SH-SY5Y (cell line): ENCODE data around the gene KRTAP12-2.

Experiments
- GATA2 ChIP-seq: IDR thresholded peaks from 2 replicates; pipeline ENCODE4 v1.6.1; 2011; ENCODE audit warnings: mild to moderate bottlenecking, low read depth, low read length
- GATA3 ChIP-seq: IDR thresholded peaks from 2 replicates; pipeline ENCODE4 v1.6.1; 2011; ENCODE audit warnings: low read depth, mild to moderate bottlenecking, low read length, moderate library complexity

Gene KRTAP12-2

GRCh38 chr21:44682580-44683151 is 15.9 kb upstream of the KRTAP12-2 start:
- TF ChIP-seq GATA2, result no peak
- TF ChIP-seq GATA3, result no peak

GRCh38 chr21:44681861-44682579 is 15.3 kb upstream of the KRTAP12-2 start, which contains the start of gene KRTAP12-1:
Gene KRTAP12-1, minus strand, starts transcription at chr21:44682163. Its CDS starts 40 bp downstream, at chr21:44682123.
- no peak for TF ChIP-seq GATA3
- TF ChIP-seq GATA2, result no peak

- TF ChIP-seq GATA3 (no peak), GATA2 (no peak)
These were observed 14.4 kb upstream of the KRTAP12-2 start for GRCh38 chr21:44681152-44681551.

GRCh38 chr21:44677881-44678280 is 11.2 kb upstream of the KRTAP12-2 start:
- no peak for TF ChIP-seq GATA2
- no peak for TF ChIP-seq GATA3

DNA sequence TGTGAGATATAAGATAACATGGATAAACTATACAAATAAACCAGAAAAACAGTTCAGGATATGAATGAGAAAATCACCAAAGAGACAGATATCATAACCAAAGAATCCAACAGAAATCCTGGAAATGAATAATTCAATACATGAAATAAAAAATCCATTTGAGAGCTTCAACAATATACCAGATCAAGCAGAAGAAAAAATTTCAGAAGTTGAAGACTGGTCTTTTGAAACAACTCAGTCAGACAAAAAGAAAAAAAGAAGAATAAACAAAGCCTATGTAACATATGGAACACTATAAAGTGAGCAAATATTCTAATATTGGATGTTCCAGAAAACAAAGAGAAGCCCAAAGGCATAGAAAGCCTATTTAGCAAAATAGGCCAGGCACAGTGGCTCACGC is 5.2 kb upstream of the KRTAP12-2 start:
- TF ChIP-seq GATA3 (no peak), GATA2 (no peak)

- TF ChIP-seq GATA2 (no peak), GATA3 (no peak)
These were observed 4.1 kb upstream of the KRTAP12-2 start for GRCh38 chr21:44670642-44671432.

DNA sequence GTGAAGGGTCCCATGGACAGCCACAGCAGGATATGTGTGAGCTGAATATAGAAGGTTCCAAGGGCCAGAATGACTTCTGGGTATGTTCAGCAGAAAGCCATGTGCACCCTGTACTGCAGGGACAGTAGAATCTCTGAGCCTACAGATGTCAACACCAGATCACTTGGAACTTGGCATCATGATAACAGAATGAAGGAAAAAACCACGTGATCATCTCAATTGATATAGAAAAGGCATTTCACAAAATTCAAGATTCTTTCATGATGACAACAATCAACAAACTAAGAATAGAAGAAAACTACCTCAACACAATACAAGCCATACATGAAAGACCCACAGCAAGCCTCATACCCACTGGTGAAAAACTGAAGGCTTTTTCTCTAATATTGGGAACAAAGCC is 885 bp upstream of the KRTAP12-2 start:
- TF ChIP-seq GATA3 (no peak), GATA2 (no peak)

GRCh38 chr21:44664691-44665090 is 2.0 kb downstream of the KRTAP12-2 start:
- TF ChIP-seq GATA3, result no peak
- TF ChIP-seq GATA2, result no peak

GRCh38 chr21:44658913-44659595 is 7.7 kb downstream of the KRTAP12-2 start:
- TF ChIP-seq GATA3, result no peak
- TF ChIP-seq GATA2, result no peak

- TF ChIP-seq GATA3, result no peak
- no peak for TF ChIP-seq GATA2
These were observed 8.2 kb downstream of the KRTAP12-2 start for GRCh38 chr21:44658541-44658910.

GRCh38 chr21:44657635-44658540 is 8.8 kb downstream of the KRTAP12-2 start, which contains the start of gene KRTAP12-3:
Gene KRTAP12-3, plus strand, starts transcription at chr21:44657932. Its CDS starts 48 bp downstream, at chr21:44657980.
- no peak for TF ChIP-seq GATA3
- no peak for TF ChIP-seq GATA2

DNA sequence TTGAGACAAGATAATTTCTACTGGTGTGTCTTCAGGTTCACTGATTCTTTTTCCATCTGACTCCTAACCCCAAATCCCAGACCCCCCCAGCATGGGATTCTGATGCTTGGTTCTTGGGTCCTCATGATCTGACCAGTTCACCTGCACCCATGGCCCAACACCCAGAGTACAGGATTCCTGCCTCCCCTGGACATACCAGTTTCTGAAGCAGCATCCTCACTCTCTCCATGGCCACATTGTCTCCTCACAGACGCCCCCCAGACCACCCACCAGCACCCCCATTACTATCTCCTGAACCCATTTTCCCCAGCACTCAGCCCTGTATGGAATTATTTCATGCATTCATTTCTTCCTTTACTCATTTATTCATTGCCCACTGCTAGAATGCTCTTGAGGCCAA is 9.9 kb downstream of the KRTAP12-2 start:
- TF ChIP-seq GATA3 (no peak), GATA2 (no peak)

- TF ChIP-seq GATA2 (no peak), GATA3 (no peak)
These were observed 12.1 kb downstream of the KRTAP12-2 start, which contains the start of gene KRTAP12-4 for GRCh38 chr21:44654576-44655175. Gene KRTAP12-4, minus strand, starts transcription at chr21:44654659. Its CDS starts 45 bp downstream, at chr21:44654614.
